ENCODE measurements around the gene MRPS18B. TPM values are rescaled to one million over a fixed set of nuclear protein-coding genes. Genes with fewer than 3 reads are reported as not detected.

The MRPS18B gene
- polyA plus RNA-seq, 1 experiment = 69.3 TPM

DNA sequence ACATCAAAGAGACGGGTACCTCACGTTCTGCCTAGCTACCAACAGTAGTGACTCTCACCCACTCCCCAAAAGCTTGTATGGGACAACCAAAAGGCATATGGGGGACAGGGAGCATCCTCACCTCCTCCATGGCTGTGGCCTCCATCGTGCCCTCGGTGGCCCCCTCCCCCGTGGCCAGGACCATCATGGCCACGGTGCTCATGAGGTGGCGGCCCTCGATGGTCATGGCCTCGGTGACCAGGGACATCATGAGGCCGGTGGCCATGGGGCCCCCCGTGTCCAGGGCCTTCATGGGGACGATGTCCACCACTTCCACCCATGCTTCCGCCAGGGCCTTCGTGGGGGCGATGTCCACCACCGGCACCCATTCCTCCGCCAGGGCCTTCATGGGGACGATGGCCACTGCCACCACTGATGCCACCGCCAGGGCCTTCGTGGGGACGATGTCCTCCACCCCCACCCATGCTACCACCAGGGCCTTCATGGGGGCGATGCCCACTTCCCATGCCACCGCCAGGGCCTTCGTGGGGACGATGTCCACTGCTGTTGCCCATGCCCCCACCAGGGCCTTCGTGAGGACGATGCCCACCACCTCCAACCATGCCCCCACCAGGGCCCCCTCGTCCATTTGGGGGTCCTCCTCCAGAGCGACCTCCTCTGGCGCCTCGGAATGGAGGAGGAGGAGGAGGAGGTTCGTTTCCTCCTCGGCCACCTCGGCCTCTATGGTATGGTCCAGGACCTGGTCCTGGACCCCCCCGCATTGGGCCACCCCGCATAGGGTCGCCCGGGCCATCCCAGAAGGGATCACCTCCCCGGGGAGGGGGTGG, 15.6 kb upstream of the MRPS18B start:
- CTCF ChIA-PET = no interaction called here
- POLR2A ChIA-PET = no interaction called here
- DNase-seq (ENCODE audit: low read depth) = no peak
- TF ChIP-seq CTCF (IDR thresholded peaks at IDR 0.05; ENCODE audit: insufficient read depth, low read depth, low read length) = no peak
- H3K27me3 ChIP-seq (ENCODE audit: control insufficient read depth, insufficient read depth, low read length) = no peaks in the 10 kb centered on the region
- no peak overlapping the region for H3K4me3 ChIP-seq (ENCODE audit: low read depth, low read length)
- peaks cover 45% of the 10 kb centered on the region for H3K36me3 ChIP-seq (ENCODE audit: control insufficient read depth, insufficient read depth, low read length)

DNA sequence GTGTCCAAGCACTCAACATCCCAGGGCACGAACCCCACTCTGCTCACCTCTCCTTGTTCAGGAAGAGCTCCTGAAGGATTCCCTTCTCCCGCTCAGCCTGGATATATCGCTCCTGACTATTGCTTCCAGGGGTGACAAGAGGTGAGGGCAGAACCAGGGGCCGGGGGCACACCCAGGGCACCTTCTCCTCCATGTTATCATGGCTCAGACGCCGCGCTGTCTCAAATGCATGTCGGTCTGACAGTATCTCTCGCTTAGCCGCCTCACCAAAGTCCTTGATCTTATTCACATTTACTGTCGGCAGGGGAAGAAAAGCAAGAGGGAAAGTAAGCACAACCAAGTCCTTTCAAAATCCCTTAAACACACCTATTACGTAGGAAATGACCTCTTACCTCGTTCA, 13.7 kb upstream of the MRPS18B start:
- Histone ChIP-seq H3K27me3 (ENCODE audit: control insufficient read depth, insufficient read depth, low read length) (no peaks in the 10 kb centered on the region), H3K4me3 (ENCODE audit: low read depth, low read length) (no peak overlapping the region), H3K36me3 (ENCODE audit: control insufficient read depth, insufficient read depth, low read length) (peaks cover 51% of the 10 kb centered on the region)
- TF ChIP-seq CTCF (IDR thresholded peaks at IDR 0.05; ENCODE audit: insufficient read depth, low read depth, low read length) = no peak
- ChIA-PET CTCF (interaction anchor here (0.7 to 2.0 kb wide), 2 partner anchors 9 to 122 kb away, joined by 3 to 5 read pairs; no protein-coding TSS in a partner anchor), POLR2A (no interaction called here)
- no peak for DNase-seq (ENCODE audit: low read depth)

DNA sequence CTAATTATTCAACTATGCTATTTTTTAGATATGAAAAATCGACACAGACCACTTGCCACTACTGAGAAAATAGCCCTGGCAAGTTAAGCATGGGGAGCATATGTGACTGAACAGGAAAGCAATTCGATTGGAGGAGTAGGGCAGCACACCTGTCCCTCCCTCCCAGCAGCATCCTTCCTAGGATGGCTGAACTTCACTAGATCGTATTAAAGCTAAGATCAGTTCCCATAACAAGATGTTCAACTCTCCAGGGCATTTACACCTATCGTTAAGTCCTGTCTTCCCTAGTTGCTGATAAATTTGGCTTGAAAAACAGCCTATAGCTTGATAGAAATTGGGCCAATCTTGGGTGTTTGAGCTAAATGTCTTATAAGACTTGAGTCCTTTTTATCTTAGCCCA, 7.6 kb upstream of the MRPS18B start:
- ChIA-PET POLR2A (interaction anchor here (0.6 kb wide), 1 partner anchor 136 kb away, joined by 3 read pairs; no protein-coding TSS in a partner anchor), CTCF (interaction anchor here (1.3 to 2.0 kb wide), 3 partner anchors 10 to 40 kb away, joined by 4 to 11 read pairs (median 5); partner anchors contain the start of gene ABCF1)
- no peak for DNase-seq (ENCODE audit: low read depth)
- no peaks in the 10 kb centered on the region for H3K27me3 ChIP-seq (ENCODE audit: control insufficient read depth, insufficient read depth, low read length)
- peaks cover 19% of the 10 kb centered on the region for H3K36me3 ChIP-seq (ENCODE audit: control insufficient read depth, insufficient read depth, low read length)
- no peak for TF ChIP-seq CTCF (IDR thresholded peaks at IDR 0.05; ENCODE audit: insufficient read depth, low read depth, low read length)
- H3K4me3 ChIP-seq (ENCODE audit: low read depth, low read length) = no peak overlapping the region

GRCh38 chr6:30611150-30611855, 6.3 kb upstream of the MRPS18B start:
- ChIA-PET CTCF (interaction anchor here (1.0 to 2.9 kb wide), 6 partner anchors 11 to 70 kb away, joined by 4 to 31 read pairs (median 8); partner anchors contain the start of gene ABCF1), POLR2A (interaction anchor here (0.6 kb wide), 1 partner anchor 147 kb away, joined by 3 read pairs; no protein-coding TSS in a partner anchor)
- no peak overlapping the region for H3K4me3 ChIP-seq (ENCODE audit: low read depth, low read length)
- no peak for TF ChIP-seq CTCF (IDR thresholded peaks at IDR 0.05; ENCODE audit: insufficient read depth, low read depth, low read length)
- no peaks in the 10 kb centered on the region for H3K27me3 ChIP-seq (ENCODE audit: control insufficient read depth, insufficient read depth, low read length)
- DNase-seq (ENCODE audit: low read depth) = no peak
- peaks cover 14% of the 10 kb centered on the region for H3K36me3 ChIP-seq (ENCODE audit: control insufficient read depth, insufficient read depth, low read length)

GRCh38 chr6:30611856-30612194, 5.8 kb upstream of the MRPS18B start:
- Histone ChIP-seq H3K36me3 (ENCODE audit: control insufficient read depth, insufficient read depth, low read length) (peaks cover 14% of the 10 kb centered on the region), H3K27me3 (ENCODE audit: control insufficient read depth, insufficient read depth, low read length) (no peaks in the 10 kb centered on the region), H3K4me3 (ENCODE audit: low read depth, low read length) (no peak overlapping the region)
- ChIA-PET POLR2A (no interaction called here), CTCF (interaction anchor here (1.4 to 2.9 kb wide), 3 partner anchors 14 to 70 kb away, joined by 4 to 31 read pairs (median 10); no protein-coding TSS in a partner anchor)
- TF ChIP-seq CTCF (IDR thresholded peaks at IDR 0.05; ENCODE audit: insufficient read depth, low read depth, low read length) = no peak
- no peak for DNase-seq (ENCODE audit: low read depth)

All from BJ (cell line).